GM12872 (cell line): Measurements from ENCODE around the gene APOA5.

Experiments used
- CTCF ChIP-seq: IDR thresholded peaks from 3 replicates; pipeline ENCODE4 v1.5.1; 2011; ENCODE audit warnings: low read depth, mild to moderate bottlenecking, low read length, moderate library complexity; ENCODE audit not compliant: insufficient read depth

Gene APOA5

GRCh38 chr11:116773203-116774097 is 18.2 kb downstream of the APOA5 start:
- no peak for TF ChIP-seq CTCF

- no peak for TF ChIP-seq CTCF
Observed at GRCh38 chr11:116772443-116773202, 19.1 kb downstream of the APOA5 start, which contains the start of gene BUD13. BUD13 (minus strand) TSS chr11:116772987; CDS start chr11:116772964, 23 bp downstream.

- no peak for TF ChIP-seq CTCF
Observed at GRCh38 chr11:116771935-116772334, 19.7 kb downstream of the APOA5 start.

GRCh38 chr11:116762132-116762531 is 29.5 kb downstream of the APOA5 start:
- TF ChIP-seq CTCF, result no peak

- TF ChIP-seq CTCF, result no peak
Observed at GRCh38 chr11:116750070-116750718, 41.5 kb downstream of the APOA5 start.

- TF ChIP-seq CTCF, result no peak
Observed at GRCh38 chr11:116742104-116742503, 49.6 kb downstream of the APOA5 start.

GRCh38 chr11:116740741-116741140 is 50.9 kb downstream of the APOA5 start:
- no peak for TF ChIP-seq CTCF
